Liver (tissue), 3 donors: ENCODE results near the gene SNX32.

Experiments
- NR2F2 ChIP-seq: IDR thresholded peaks from 2 replicates; pipeline ENCODE4 v1.6.1; 2016; ENCODE audit warnings: antibody characterized with exemption
- TF ChIP-seq, protein P1 (sequence below): fragments of 150-350 bp; IDR thresholded peaks from 2 replicates; pipeline ENCODE4 v1.5.1; 2017; ENCODE audit warnings: improper control_type of control experiment, low read depth, low read length; ENCODE audit not compliant: missing input control
- donor health status: healthy.
- donor health status: healthy.

DNA sequence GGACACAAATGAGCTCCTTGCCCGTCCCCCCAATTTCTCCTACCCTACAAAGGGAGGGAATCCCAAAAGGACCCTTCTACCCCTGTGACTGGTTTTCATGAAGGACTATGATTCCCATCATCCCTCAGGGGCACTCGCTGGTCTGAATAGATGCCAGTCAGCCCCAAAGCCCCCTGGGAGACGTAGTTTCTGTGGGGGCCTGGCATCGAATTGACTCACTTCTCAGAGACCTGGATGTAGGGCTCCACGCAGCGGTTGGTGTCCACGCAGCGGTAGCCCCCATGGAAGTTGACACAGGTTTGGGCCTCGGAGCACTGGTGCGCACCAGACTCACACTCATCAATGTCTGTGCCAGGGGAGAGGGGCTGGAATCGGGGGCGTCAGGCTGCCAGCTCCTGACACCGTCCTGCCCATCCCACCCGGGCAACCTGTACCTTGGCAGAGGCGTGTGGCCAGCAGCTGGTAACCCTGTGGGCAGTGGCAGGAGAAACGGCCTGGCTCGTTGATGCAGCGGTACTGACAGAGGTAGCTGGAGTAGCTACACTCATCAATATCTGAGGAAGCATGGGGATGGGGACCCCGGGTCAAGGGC, 34.4 kb downstream of the SNX32 start:
- TF ChIP-seq NR2F2 = no peak
- TF ChIP-seq, protein P1, sequence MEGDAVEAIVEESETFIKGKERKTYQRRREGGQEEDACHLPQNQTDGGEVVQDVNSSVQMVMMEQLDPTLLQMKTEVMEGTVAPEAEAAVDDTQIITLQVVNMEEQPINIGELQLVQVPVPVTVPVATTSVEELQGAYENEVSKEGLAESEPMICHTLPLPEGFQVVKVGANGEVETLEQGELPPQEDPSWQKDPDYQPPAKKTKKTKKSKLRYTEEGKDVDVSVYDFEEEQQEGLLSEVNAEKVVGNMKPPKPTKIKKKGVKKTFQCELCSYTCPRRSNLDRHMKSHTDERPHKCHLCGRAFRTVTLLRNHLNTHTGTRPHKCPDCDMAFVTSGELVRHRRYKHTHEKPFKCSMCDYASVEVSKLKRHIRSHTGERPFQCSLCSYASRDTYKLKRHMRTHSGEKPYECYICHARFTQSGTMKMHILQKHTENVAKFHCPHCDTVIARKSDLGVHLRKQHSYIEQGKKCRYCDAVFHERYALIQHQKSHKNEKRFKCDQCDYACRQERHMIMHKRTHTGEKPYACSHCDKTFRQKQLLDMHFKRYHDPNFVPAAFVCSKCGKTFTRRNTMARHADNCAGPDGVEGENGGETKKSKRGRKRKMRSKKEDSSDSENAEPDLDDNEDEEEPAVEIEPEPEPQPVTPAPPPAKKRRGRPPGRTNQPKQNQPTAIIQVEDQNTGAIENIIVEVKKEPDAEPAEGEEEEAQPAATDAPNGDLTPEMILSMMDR = no peak
